Naive B cell (primary cell): Measurements from ENCODE around the gene CARMIL1. TPM values are rescaled to one million over a fixed set of nuclear protein-coding genes. Genes with fewer than 3 reads are reported as not detected.
"Not testable (repeated sequence)": the region's sequence is repeated elsewhere in the genome, so short reads cannot be mapped to it uniquely, and the experiment has no call there.

Experiments used
- ATAC-seq, 2 donors: fragments of 150-1000 bp; cut with Tn5 transposase; 2 replicates each; pipeline ENCODE4 v1.10.0; 2021; ENCODE audit warnings: low read depth in 2 of 2, mild to moderate bottlenecking in 2 of 2, moderate library complexity in 2 of 2
- DNase-seq: peaks from one replicate; pipeline ENCODE4 v3.0.0; 2022
- H3K27ac Mint-ChIP-seq, 6 donors: one replicate each; pipeline ENCODE4 v1.8.0; 2020 to 2022; ENCODE audit warnings: mild to moderate bottlenecking in 6 of 6, mixed read lengths in 6 of 6, moderate library complexity in 5 of 6, inconsistent platforms in 2 of 6
- H3K27me3 Mint-ChIP-seq, 3 donors: one replicate each; pipeline ENCODE4 v1.8.0; 2021 to 2022; ENCODE audit warnings: mixed read lengths in 3 of 3, mild to moderate bottlenecking in 1 of 3
- H3K36me3 Mint-ChIP-seq, 2 donors: one replicate each; pipeline ENCODE4 v1.8.0; 2020 to 2022; ENCODE audit warnings: mixed read lengths in 2 of 2, inconsistent platforms in 1 of 2, mild to moderate bottlenecking in 1 of 2
- H3K4me1 Mint-ChIP-seq, 3 donors: one replicate each; pipeline ENCODE4 v1.8.0; 2020 to 2022; ENCODE audit warnings: mixed read lengths in 3 of 3, inconsistent platforms in 1 of 3, mild to moderate bottlenecking in 1 of 3, moderate library complexity in 1 of 3
- H3K4me3 Mint-ChIP-seq, 8 donors: one replicate each; pipeline ENCODE4 v1.8.0; 2020 to 2022; ENCODE audit warnings: mild to moderate bottlenecking in 8 of 8, mixed read lengths in 8 of 8, moderate library complexity in 8 of 8, inconsistent platforms in 2 of 8
- H3K9me3 Mint-ChIP-seq, 7 donors: one replicate each; pipeline ENCODE4 v1.8.0; 2020 to 2022; ENCODE audit warnings: mixed read lengths in 7 of 7, mild to moderate bottlenecking in 5 of 7, inconsistent platforms in 2 of 7, moderate library complexity in 1 of 7
- polyA plus RNA-seq, 6 donors: library from polyadenylated mRNA; unstranded; fragments of 300-500 nt; fragmentation: Illumina TruSeq; gene quantifications; one replicate each; pipeline ENCODE4 v1.2.3, GENCODE V29; 2021; ENCODE audit warnings: low read depth in 6 of 6

The CARMIL1 gene
- polyA plus RNA-seq, 6 donors from 2014 or later, result 0.39 to 7.3 (median 6.3) TPM; not detected in 1

GRCh38 chr6:25360621-25361020 lies 81.4 kb downstream of the CARMIL1 start:
- DNase-seq (no peak), ATAC-seq (no peak)
- no peaks in the 10 kb centered on the region for H3K9me3 Mint-ChIP-seq
- peaks cover 0 to 5% (median 0%) of the 10 kb centered on the region in 3 donors for H3K27me3 Mint-ChIP-seq
- H3K4me1 Mint-ChIP-seq, result peaks cover 17 to 29% (median 28%) of the 10 kb centered on the region in 3 donors
- no peak overlapping the region for H3K4me3 Mint-ChIP-seq
- H3K36me3 Mint-ChIP-seq, result no peaks in the 10 kb centered on the region
- no peak overlapping the region for H3K27ac Mint-ChIP-seq

GRCh38 chr6:25363427-25363826 lies 84.3 kb downstream of the CARMIL1 start:
- H3K4me1 Mint-ChIP-seq, result peaks cover 30 to 48% (median 47%) of the 10 kb centered on the region in 3 donors
- no peaks in the 10 kb centered on the region for H3K36me3 Mint-ChIP-seq
- DNase-seq (no peak), ATAC-seq (no peak)
- H3K9me3 Mint-ChIP-seq, result no peaks in the 10 kb centered on the region
- H3K27ac Mint-ChIP-seq, result no peak overlapping the region
- peaks cover 0 to 5% (median 0%) of the 10 kb centered on the region in 3 donors for H3K27me3 Mint-ChIP-seq
- H3K4me3 Mint-ChIP-seq, result peak overlapping the region in 1 of 8 donors; percentile 18

- no peak overlapping the region for H3K4me3 Mint-ChIP-seq
- no peak overlapping the region for H3K27ac Mint-ChIP-seq
- DNase-seq (no peak), ATAC-seq (no peak)
- H3K36me3 Mint-ChIP-seq, result no peaks in the 10 kb centered on the region
- H3K9me3 Mint-ChIP-seq, result no peaks in the 10 kb centered on the region
- H3K27me3 Mint-ChIP-seq, result no peaks in the 10 kb centered on the region
- H3K4me1 Mint-ChIP-seq, result peaks cover 25 to 58% (median 49%) of the 10 kb centered on the region in 3 donors
Observed at GRCh38 chr6:25365154-25365553, 86.0 kb downstream of the CARMIL1 start.

GRCh38 chr6:25366903-25367545 lies 87.8 kb downstream of the CARMIL1 start:
- peak; percentile 10 for DNase-seq
- H3K27me3 Mint-ChIP-seq, result no peaks in the 10 kb centered on the region
- peak; percentile 14 to 47 for ATAC-seq
- peak overlapping the region; percentile 31 to 86 (median 74) for H3K4me3 Mint-ChIP-seq
- no peaks in the 10 kb centered on the region for H3K9me3 Mint-ChIP-seq
- peak overlapping the region in 5 of 6 donors; percentile 41 to 76 (median 68) for H3K27ac Mint-ChIP-seq
- H3K36me3 Mint-ChIP-seq, result no peaks in the 10 kb centered on the region
- peaks cover 33 to 75% (median 49%) of the 10 kb centered on the region in 3 donors for H3K4me1 Mint-ChIP-seq

- DNase-seq, result no peak
Observed at GRCh38 chr6:25369036-25369432, 89.9 kb downstream of the CARMIL1 start.

GRCh38 chr6:25369433-25370177 lies 90.4 kb downstream of the CARMIL1 start:
- H3K36me3 Mint-ChIP-seq, result peaks cover 0 to 11% of the 10 kb centered on the region in 2 donors
- peak overlapping the region in 2 of 6 donors; percentile 37 to 88 for H3K27ac Mint-ChIP-seq
- ATAC-seq (no peak), DNase-seq (no peak)
- H3K4me3 Mint-ChIP-seq, result peak overlapping the region in 6 of 8 donors; percentile 4 to 85 (median 38)
- H3K9me3 Mint-ChIP-seq, result peaks cover 0 to 6% (median 4%) of the 10 kb centered on the region in 7 donors
- peaks cover 21 to 78% (median 35%) of the 10 kb centered on the region in 3 donors for H3K4me1 Mint-ChIP-seq
- H3K27me3 Mint-ChIP-seq, result peaks cover 0 to 7% (median 0%) of the 10 kb centered on the region in 3 donors

More at GRCh38 chr6:25369036-25369432, 89.9 kb downstream of the CARMIL1 start:
- Mint-ChIP-seq H3K36me3 (peaks cover 0 to 5% of the 10 kb centered on the region in 2 donors), H3K4me1 (peaks cover 21 to 76% (median 41%) of the 10 kb centered on the region in 3 donors), H3K27ac (peak overlapping the region in 1 of 6 donors; percentile 37), H3K4me3 (peak overlapping the region in 1 of 8 donors; percentile 85), H3K27me3 (peaks cover 0 to 2% (median 0%) of the 10 kb centered on the region in 3 donors), H3K9me3 (peaks cover 0 to 3% (median 0%) of the 10 kb centered on the region in 7 donors)
- no peak for ATAC-seq

- Mint-ChIP-seq H3K4me3 (peak overlapping the region in 2 of 8 donors; percentile 1 to 85), H3K36me3 (peaks cover 4 to 19% of the 10 kb centered on the region in 2 donors), H3K27me3 (peaks cover 0 to 10% (median 0%) of the 10 kb centered on the region in 3 donors), H3K4me1 (peaks cover 21 to 74% (median 33%) of the 10 kb centered on the region in 3 donors), H3K9me3 (peaks cover 1 to 14% (median 9%) of the 10 kb centered on the region in 7 donors), H3K27ac (peak overlapping the region in 2 of 6 donors; percentile 19 to 34)
- no peak for DNase-seq
- no peak for ATAC-seq
Observed at GRCh38 chr6:25370178-25371036, 91.2 kb downstream of the CARMIL1 start.

GRCh38 chr6:25371037-25371347 lies 91.8 kb downstream of the CARMIL1 start:
- Mint-ChIP-seq H3K27ac (peak overlapping the region in 2 of 6 donors; percentile 19 to 26), H3K27me3 (peaks cover 0 to 10% (median 0%) of the 10 kb centered on the region in 3 donors), H3K9me3 (peaks cover 6 to 19% (median 13%) of the 10 kb centered on the region in 7 donors), H3K4me3 (peak overlapping the region in 1 of 8 donors; percentile 39), H3K36me3 (peaks cover 8 to 23% of the 10 kb centered on the region in 2 donors), H3K4me1 (peaks cover 21 to 74% (median 28%) of the 10 kb centered on the region in 3 donors)
- ATAC-seq (no peak), DNase-seq (no peak)

- Mint-ChIP-seq H3K27ac (no peak overlapping the region), H3K4me1 (peaks cover 5 to 40% (median 8%) of the 10 kb centered on the region in 3 donors), H3K36me3 (peaks cover 8 to 23% of the 10 kb centered on the region in 2 donors), H3K27me3 (peaks cover 0 to 10% (median 0%) of the 10 kb centered on the region in 3 donors), H3K9me3 (peaks cover 9 to 23% (median 13%) of the 10 kb centered on the region in 7 donors), H3K4me3 (no peak overlapping the region)
- ATAC-seq (no peak), DNase-seq (no peak)
Observed at GRCh38 chr6:25375125-25375524, 96.0 kb downstream of the CARMIL1 start.

- ATAC-seq (no peak), DNase-seq (no peak)
Observed at GRCh38 chr6:25377664-25378063, 98.5 kb downstream of the CARMIL1 start.

GRCh38 chr6:25381077-25381476 lies 101.9 kb downstream of the CARMIL1 start:
- no peak for DNase-seq
- no peak overlapping the region for H3K4me3 Mint-ChIP-seq
- H3K27ac Mint-ChIP-seq, result no peak overlapping the region
- peaks cover 0 to 4% (median 0%) of the 10 kb centered on the region in 3 donors for H3K4me1 Mint-ChIP-seq
- H3K36me3 Mint-ChIP-seq, result no peaks in the 10 kb centered on the region
- no peak for ATAC-seq
- no peaks in the 10 kb centered on the region for H3K27me3 Mint-ChIP-seq
- peaks cover 0 to 5% (median 3%) of the 10 kb centered on the region in 7 donors for H3K9me3 Mint-ChIP-seq

More at GRCh38 chr6:25377664-25378063, 98.5 kb downstream of the CARMIL1 start:
- Mint-ChIP-seq H3K36me3 (peaks cover 8 to 23% of the 10 kb centered on the region in 2 donors), H3K27ac (peak overlapping the region in 1 of 6 donors; percentile 48), H3K4me1 (peaks cover 0 to 17% (median 5%) of the 10 kb centered on the region in 3 donors), H3K9me3 (peaks cover 9 to 23% (median 13%) of the 10 kb centered on the region in 7 donors), H3K27me3 (peaks cover 0 to 10% (median 0%) of the 10 kb centered on the region in 3 donors), H3K4me3 (no peak overlapping the region)

- not testable (repeated sequence) for H3K4me3 Mint-ChIP-seq, H3K27me3 Mint-ChIP-seq, H3K9me3 Mint-ChIP-seq, ATAC-seq, DNase-seq, H3K27ac Mint-ChIP-seq, H3K36me3 Mint-ChIP-seq
- H3K4me1 Mint-ChIP-seq, result peaks cover 0 to 15% (median 9%) of the 10 kb centered on the region in 3 donors
Observed at GRCh38 chr6:25382476-25382875, 103.3 kb downstream of the CARMIL1 start.

- no peak for DNase-seq
- no peak overlapping the region for H3K4me3 Mint-ChIP-seq
- peaks cover 0 to 1% (median 0%) of the 10 kb centered on the region in 7 donors for H3K9me3 Mint-ChIP-seq
- H3K36me3 Mint-ChIP-seq, result no peaks in the 10 kb centered on the region
- H3K27me3 Mint-ChIP-seq, result no peaks in the 10 kb centered on the region
- H3K4me1 Mint-ChIP-seq, result peaks cover 10 to 29% (median 22%) of the 10 kb centered on the region in 3 donors
- no peak for ATAC-seq
- no peak overlapping the region for H3K27ac Mint-ChIP-seq
Observed at GRCh38 chr6:25384234-25384633, 105.1 kb downstream of the CARMIL1 start.
